HT1080 (cell line): ENCODE results near the gene LRRC37B. TPM values are rescaled to one million over a fixed set of nuclear protein-coding genes. Genes with fewer than 3 reads are reported as not detected.
"Not testable (repeated sequence)": the region's sequence is repeated elsewhere in the genome, so short reads cannot be mapped to it uniquely, and the experiment has no call there.

Source experiments
- DNase-seq: peaks from one replicate; pipeline ENCODE4 v3.0.0-alpha.2; 2015; ENCODE audit warnings: low read depth
- total RNA-seq: library from RNA; depleted of rRNA; stranded (reverse); fragments of >200 nt; shearing (Covaris generic); gene quantifications from 2 replicates; pipeline ENCODE4 v1.2.3, GENCODE V29; 2014

Gene LRRC37B
- total RNA-seq, 1 experiment from 2014 or later = 10.5 TPM

GRCh38 chr17:32041306-32041875, 34.2 kb downstream of the LRRC37B start:
- not testable (repeated sequence) for DNase-seq

DNA sequence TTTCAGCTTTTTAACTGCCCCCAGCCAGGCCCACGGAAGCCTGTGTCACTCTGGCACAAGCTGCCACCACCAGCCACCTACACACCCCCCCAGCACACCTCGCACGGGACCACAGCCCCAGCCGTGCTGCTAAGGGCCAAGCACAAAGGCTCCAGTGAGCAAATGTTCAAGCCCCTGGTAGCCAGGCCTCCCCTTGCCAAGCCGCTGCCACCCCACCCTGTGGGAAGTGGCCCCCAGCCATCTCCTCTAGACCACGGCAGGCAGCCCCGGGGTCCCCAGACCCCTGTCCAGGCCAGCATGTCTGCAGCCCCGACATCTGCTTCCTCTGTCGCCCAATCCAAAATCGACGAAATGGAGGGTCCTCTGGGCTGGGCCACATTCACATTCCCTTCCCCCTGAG, 35.1 kb downstream of the LRRC37B start:
- DNase-seq = not testable (repeated sequence)

DNA sequence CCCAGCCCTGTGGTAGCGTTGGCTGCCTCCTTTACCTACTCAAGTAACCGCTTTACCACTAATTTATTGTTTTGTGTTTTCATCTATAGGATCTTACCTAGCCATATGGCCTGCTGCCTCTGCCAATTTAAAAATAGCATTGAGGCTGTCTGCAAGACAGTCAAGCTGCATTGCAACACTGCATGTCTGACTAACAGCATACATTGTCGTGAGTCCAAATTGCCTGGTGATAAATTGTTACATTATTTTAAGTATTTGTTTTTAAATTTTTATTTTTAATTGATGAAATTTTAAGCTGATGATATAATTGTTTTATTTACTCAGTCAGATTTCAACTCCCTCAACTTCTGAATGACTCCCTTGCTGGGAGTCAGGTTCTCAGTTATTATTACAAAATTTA, 38.4 kb downstream of the LRRC37B start:
- DNase-seq = not testable (repeated sequence)

- not testable (repeated sequence) for DNase-seq
Measured at GRCh38 chr17:32047663-32048062, 40.5 kb downstream of the LRRC37B start.

DNA sequence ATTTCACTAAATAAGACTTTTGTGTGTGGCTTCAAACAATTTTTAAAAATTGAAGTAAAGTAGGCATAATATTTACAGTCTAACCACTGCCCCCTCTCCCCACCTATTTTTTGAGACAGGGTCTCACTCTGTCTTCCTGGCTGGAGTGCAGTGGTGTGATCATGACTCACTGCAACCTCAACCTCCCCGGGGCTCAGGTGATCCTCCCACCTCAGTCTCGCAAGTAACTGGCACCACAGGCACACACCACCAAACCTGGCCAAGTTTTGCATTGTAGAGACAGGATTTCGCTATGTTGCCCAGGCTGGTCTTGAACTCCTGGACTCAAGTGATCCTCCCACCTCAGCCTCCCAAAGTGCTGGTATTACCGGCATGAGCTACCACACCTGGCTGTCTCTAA, 47.8 kb downstream of the LRRC37B start:
- not testable (repeated sequence) for DNase-seq

DNA sequence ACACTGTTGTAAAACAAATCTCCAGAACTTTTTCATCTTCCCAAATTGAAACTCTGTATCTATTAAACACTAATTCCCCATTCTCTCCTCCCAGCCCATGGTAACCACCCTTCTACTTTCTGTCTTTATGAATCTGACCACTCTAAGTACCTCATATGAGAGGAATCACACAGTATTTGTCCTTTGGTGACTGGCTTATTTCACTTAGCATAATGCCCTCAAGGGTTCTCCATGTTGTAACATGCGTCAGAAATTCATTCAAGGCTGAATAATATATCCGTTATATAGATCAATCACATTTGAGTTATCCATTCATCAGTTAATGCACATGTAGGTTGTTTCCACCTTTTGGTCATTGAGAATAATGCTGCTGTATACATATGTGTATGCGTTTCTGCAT, 48.2 kb downstream of the LRRC37B start:
- not testable (repeated sequence) for DNase-seq

DNA sequence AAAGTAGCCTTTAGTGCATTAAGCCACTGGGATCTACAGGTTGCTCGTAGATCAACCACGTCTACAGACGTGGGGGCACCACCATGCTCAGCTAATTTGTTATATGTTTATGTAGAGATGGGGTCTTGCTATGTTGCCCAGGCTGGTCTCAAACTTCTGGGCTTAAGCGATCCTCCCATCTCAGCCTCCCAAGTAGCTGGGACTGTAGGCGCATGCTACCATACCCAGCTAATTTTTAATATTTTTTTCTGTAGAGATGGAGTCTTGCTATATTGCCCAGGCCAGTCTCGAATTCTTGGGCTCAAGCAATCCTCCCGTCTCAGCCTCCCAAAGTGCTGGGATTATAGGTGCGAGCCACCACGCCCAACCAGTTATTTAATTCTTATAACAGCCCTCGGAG, 49.3 kb downstream of the LRRC37B start:
- not testable (repeated sequence) for DNase-seq

- not testable (repeated sequence) for DNase-seq
Measured at GRCh38 chr17:32057460-32058105, 50.4 kb downstream of the LRRC37B start.

GRCh38 chr17:32060695-32061094, 53.5 kb downstream of the LRRC37B start:
- not testable (repeated sequence) for DNase-seq

- DNase-seq = not testable (repeated sequence)
Measured at GRCh38 chr17:32061840-32062239, 54.7 kb downstream of the LRRC37B start.

DNA sequence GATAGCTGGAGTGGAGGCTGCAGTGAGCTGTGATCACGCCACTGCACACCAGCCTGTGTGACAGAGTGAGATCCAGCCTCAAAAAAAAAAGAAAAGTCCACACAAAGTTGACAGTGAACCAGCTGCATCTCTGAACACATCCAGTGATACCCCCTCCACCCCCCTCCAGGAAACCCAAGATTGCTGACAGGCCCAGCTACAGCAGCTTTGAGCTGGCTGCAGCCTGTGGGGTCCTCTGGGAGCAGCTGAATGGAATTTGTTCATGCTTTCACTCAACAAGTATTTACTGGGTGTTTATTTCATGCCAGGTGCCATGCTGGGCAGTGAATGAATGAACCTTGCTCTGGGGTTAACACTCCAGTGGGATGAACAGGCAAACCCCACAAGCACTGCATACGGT, 56.9 kb downstream of the LRRC37B start:
- DNase-seq = not testable (repeated sequence)

- not testable (repeated sequence) for DNase-seq
Measured at GRCh38 chr17:32066123-32066680, 59.0 kb downstream of the LRRC37B start.

DNA sequence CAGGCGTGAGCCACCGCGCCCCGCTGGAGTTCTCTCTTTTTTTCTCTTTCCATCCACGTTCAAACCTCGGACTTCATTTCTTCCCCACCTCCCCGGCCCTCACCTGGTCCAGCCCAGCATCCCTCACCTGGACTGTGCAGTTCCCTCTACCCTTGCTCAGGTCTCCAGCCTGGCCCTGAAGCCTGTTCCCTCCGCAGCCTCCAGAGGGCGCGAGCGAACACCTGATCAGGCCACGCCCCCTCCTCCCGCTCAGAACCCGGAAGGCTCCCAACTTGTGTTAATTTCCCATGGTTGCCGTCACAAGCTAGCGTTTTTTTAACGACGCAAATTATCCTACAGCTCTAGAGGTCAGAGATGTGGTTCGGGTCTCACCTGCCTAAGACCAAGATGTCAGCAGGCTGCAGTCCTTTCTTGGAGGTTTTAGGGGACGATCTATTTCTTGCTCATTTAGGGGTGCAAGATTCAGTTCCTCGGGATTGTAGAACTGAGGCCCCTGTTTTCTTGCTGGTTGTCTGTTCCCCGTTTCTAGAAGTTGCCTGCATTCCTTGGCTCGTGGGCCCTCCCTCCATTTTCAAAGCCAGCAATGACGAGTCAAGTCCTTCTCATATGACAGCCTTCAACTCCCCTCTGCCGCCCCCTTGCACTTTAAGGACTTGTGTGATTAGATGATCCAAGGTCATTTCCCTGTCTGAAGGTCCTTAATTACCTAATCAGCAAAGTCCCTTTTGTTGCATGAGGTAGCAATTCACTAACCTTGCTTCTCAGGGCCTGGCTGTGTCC, 59.9 kb downstream of the LRRC37B start:
- DNase-seq = not testable (repeated sequence)

- DNase-seq = peak; percentile 1
Measured at GRCh38 chr17:32069067-32069466, 61.9 kb downstream of the LRRC37B start.

- DNase-seq = not testable (repeated sequence)
Measured at GRCh38 chr17:32071961-32072360, 64.8 kb downstream of the LRRC37B start.

- not testable (repeated sequence) for DNase-seq
Measured at GRCh38 chr17:32073131-32073530, 65.9 kb downstream of the LRRC37B start.

DNA sequence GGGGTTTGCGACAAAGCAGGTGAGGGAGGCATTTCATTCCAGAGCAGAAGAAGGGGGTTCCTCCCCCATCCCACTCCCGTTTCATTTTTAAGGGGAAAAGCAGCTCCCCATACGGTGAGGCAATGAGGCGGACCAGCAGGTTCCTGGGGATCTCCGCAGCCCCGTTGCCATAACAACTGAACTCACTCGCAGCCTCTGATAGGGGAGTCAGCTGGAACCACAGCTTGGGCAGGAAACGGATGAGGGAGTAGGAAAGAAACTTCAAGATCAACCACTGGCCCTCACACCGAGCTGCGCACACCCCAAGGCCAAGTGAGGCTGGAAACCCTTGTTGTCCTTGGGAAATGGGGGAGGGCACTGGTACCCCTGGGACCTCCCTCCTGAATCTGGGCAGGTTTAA, 72.6 kb downstream of the LRRC37B start:
- peak; percentile 50 for DNase-seq

- not testable (repeated sequence) for DNase-seq
Measured at GRCh38 chr17:32083550-32083979, 76.4 kb downstream of the LRRC37B start.

- DNase-seq = not testable (repeated sequence)
Measured at GRCh38 chr17:32084003-32084941, 77.1 kb downstream of the LRRC37B start.

DNA sequence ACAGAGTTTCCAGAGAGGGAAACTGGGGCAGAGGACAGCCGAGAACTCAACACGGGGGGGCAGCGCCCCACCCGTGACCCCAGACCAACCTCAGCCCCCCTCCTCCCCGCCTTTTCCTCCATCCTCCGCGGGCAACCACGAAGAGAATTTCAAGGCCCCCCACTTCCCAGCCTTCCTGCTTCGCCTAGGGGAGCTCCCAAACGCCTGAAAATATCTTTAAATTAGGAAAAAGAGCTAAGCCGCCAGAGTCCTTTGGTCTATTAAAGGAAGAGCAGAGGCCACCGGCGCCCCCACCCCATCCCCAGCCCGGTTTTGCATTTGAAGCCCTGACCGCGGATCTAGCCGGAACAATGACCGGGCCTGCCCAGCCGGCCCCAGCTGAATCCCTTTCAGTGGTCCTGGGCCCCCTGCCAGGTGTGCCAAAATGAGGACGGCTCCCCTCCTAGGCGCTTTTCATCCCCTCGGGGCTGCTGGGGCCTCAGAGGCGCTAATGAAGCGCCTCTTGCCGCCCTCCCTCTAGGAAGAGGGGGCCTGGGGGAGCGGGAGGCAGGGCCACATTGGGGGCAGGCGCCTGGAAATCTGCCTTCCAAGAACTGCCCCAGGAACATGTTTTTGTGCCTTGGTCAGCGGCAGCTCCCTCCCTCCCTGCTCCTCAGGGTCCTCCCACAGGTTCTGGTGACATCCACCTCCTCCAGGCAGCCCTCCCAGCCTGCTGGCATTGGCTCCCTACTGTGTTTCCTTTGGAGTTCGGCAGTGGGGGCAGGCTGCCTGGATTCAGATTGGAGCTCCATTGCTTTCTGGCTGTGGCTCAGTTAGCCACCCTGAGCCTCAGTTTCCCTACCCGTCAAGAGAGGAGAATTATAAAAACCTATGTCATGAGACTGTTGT, 78.0 kb downstream of the LRRC37B start:
- not testable (repeated sequence) for DNase-seq
